Endothelial cell (in vitro differentiated cells): ENCODE results near the gene MICALL2. TPM values are rescaled to one million over a fixed set of nuclear protein-coding genes. Genes with fewer than 3 reads are reported as not detected.

Source experiments
- DNase-seq: peaks from one replicate; pipeline ENCODE4 v3.0.0; 2021; ENCODE audit warnings: low spot score
- H3K27ac Mint-ChIP-seq: one replicate; pipeline ENCODE4 v1.8.0; 2021; ENCODE audit warnings: mixed read lengths, inconsistent platforms; ENCODE audit not compliant: unreplicated experiment
- H3K27me3 Mint-ChIP-seq: one replicate; pipeline ENCODE4 v1.8.0; 2021; ENCODE audit warnings: mild to moderate bottlenecking, moderate library complexity, mixed read lengths, inconsistent platforms; ENCODE audit not compliant: unreplicated experiment
- H3K36me3 Mint-ChIP-seq: one replicate; pipeline ENCODE4 v1.8.0; 2021; ENCODE audit warnings: mild to moderate bottlenecking, low read depth, mixed read lengths, inconsistent platforms; ENCODE audit not compliant: unreplicated experiment
- H3K4me1 Mint-ChIP-seq: one replicate; pipeline ENCODE4 v1.8.0; 2021; ENCODE audit warnings: mild to moderate bottlenecking, mixed read lengths, inconsistent platforms; ENCODE audit not compliant: unreplicated experiment
- H3K4me3 Mint-ChIP-seq: one replicate; pipeline ENCODE4 v1.8.0; 2021; ENCODE audit warnings: mild to moderate bottlenecking, mixed read lengths, inconsistent platforms; ENCODE audit not compliant: unreplicated experiment
- H3K9me3 Mint-ChIP-seq: one replicate; pipeline ENCODE4 v1.8.0; 2021; ENCODE audit warnings: mixed read lengths, inconsistent platforms; ENCODE audit not compliant: unreplicated experiment
- total RNA-seq: library from RNA; stranded (reverse); fragmentation: NEBNext Ultra II Directional; extraction: Animal tissue kit (Norgen Biotek cat#: 25700); gene quantifications from one replicate; pipeline ENCODE4 v1.2.1, GENCODE V29; 2021; ENCODE audit not compliant: unreplicated experiment
- TF ChIP-seq, protein P1 (sequence below): fragments of 200-600 bp; sonication (generic); IDR thresholded peaks from one replicate; pipeline ENCODE4 v1.5.0; 2021; ENCODE audit warnings: antibody characterized with exemption; ENCODE audit not compliant: unreplicated experiment

MICALL2 gene
- total RNA-seq, 1 donor from 2014 or later = 25.0 TPM

DNA sequence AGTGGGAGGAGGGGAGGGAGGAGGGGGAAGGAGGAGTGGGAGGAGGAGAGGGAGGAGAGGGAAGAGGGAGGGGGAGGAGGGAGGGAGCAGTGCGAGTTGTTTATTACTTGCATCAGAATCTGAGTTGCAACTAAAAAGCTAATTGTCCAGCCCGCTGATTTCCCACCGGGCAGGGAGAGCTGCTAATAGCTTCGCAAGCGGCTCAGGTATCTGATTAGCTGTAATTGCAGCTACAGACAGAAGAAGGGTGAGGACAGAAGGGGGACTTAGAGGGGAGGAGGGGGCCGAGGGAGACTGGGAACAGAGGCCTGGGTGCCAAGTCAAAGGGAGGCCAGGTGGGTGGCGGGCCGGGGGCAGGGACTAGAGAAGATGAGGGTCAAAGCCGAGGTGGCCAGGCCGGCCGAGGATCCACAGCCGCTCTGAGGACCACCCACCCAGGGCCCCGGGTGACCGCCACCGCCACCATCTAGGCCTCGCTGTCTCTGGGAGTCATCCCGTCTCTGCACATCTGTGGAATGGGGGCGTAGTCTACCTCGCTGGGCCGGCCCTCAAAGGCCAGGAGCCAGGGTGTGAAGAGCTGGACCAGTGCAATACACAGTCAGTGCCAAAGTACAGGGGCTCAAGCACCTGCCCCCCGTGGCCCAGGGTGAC, 54.2 kb downstream of the MICALL2 start:
- Mint-ChIP-seq H3K27me3 (peaks cover 8% of the 10 kb centered on the region), H3K36me3 (peaks cover 4% of the 10 kb centered on the region), H3K4me3 (no peak overlapping the region), H3K9me3 (no peaks in the 10 kb centered on the region), H3K27ac (no peak overlapping the region), H3K4me1 (peaks cover 5% of the 10 kb centered on the region)
- no peak for DNase-seq
- TF ChIP-seq, protein P1, sequence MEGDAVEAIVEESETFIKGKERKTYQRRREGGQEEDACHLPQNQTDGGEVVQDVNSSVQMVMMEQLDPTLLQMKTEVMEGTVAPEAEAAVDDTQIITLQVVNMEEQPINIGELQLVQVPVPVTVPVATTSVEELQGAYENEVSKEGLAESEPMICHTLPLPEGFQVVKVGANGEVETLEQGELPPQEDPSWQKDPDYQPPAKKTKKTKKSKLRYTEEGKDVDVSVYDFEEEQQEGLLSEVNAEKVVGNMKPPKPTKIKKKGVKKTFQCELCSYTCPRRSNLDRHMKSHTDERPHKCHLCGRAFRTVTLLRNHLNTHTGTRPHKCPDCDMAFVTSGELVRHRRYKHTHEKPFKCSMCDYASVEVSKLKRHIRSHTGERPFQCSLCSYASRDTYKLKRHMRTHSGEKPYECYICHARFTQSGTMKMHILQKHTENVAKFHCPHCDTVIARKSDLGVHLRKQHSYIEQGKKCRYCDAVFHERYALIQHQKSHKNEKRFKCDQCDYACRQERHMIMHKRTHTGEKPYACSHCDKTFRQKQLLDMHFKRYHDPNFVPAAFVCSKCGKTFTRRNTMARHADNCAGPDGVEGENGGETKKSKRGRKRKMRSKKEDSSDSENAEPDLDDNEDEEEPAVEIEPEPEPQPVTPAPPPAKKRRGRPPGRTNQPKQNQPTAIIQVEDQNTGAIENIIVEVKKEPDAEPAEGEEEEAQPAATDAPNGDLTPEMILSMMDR = no peak

DNA sequence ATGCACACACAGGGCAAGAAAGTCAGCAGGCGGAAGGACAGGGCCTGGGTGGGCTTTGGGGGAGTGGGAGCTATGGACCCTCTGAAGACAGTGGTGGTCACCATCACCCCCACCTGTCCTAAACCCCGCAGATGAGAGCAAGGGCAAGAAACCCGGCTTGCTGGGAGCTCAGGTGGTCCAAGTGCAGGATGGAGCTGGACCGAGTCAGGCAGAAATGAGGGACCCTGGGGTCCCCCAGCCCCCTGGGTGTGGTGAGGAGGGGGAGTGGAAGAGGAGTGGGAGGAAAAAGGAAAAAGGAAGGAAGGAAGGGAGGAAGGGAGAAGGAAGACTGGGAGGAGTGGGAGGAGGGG, 54.8 kb downstream of the MICALL2 start:
- Mint-ChIP-seq H3K27ac (no peak overlapping the region), H3K27me3 (peaks cover 6% of the 10 kb centered on the region), H3K4me1 (peaks cover 5% of the 10 kb centered on the region), H3K36me3 (peaks cover 4% of the 10 kb centered on the region), H3K9me3 (no peaks in the 10 kb centered on the region), H3K4me3 (peak overlapping the region; percentile 87)
- DNase-seq = no peak
- TF ChIP-seq, protein P1 = no peak

DNA sequence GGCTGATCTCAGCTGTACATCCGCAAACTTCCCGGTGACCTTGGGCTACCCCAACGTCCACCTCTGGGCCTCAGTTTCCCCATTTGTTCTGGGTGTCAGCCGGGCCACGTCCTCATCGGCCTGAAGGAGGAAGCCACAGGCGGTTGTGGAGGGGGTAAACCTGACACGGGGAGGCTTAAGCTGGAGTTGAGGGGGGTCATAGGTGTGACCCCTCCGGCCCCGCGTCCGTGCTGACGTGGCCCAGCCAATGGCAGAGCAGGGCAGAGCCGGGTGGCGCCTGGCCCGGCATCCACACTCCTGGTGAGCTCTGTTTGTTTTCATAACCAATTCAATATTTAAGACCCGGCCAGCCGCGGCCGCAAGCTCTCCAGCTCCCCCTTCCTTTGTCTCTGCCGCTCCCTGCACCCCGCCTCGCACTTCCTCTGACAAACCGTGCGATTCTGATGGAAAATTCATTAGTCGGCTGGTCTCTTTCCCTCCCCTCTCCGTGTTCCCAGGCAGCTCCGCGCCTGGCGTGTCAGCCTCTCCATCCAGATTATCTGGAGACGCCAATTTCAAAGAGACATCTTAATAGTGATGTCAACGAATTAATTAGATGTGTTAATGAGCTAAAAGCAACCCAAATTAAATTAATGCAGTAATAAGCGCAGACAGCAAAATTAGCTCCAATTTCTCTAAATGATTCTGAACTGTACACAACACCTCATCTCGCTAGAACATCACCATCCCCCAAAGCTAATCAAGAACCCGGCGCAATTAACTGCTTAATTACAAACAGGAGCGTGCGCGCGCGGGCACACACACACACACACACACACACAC, 55.4 kb downstream of the MICALL2 start:
- TF ChIP-seq, protein P1 = no peak
- H3K4me1 Mint-ChIP-seq = peaks cover 5% of the 10 kb centered on the region
- peaks cover 6% of the 10 kb centered on the region for H3K27me3 Mint-ChIP-seq
- H3K9me3 Mint-ChIP-seq = no peaks in the 10 kb centered on the region
- peak overlapping the region; percentile 87 for H3K4me3 Mint-ChIP-seq
- H3K36me3 Mint-ChIP-seq = peaks cover 4% of the 10 kb centered on the region
- DNase-seq = no peak
- H3K27ac Mint-ChIP-seq = no peak overlapping the region

DNA sequence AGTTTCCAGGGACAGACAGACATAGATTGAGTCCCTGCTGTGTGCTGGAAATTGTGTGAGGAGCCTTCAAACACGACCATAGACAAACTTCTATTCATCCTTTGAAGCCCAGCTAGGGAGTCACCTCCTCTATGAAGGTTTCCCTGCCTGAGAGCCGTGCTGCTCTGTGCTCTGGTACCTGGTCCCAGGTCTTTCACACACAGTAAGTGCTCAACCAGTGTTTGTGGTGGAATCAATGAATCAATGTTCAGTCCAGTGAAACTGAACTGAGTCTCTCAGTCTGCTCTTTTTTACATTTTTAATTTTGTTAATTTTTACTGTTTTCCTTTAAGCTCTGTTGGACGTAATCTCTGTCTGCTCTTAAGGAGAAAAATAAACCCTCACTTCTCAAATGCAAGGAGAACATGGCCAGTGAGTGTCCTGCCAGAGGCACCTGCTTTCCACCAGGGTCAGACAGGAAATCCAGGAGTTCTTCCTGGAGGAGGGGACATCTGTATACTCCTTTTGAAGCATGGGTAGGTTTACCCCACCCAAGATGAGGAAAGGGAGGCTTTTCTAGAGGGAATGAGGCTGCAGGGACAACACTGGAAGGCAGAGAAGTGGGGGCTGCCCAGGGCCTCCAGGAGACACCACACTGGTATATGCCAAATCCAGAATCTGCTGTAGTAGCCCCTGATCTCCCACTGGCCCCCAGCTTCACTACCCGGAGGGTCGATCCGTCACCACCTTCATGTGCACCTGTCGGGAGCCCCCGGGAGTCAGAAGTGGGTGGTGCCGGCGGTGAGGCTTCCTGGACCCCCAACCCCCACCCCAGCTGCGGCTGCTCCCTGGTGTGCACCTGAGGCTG, 56.3 kb downstream of the MICALL2 start:
- Mint-ChIP-seq H3K27ac (no peak overlapping the region), H3K36me3 (peaks cover 4% of the 10 kb centered on the region), H3K4me3 (no peak overlapping the region), H3K4me1 (peaks cover 5% of the 10 kb centered on the region), H3K9me3 (no peaks in the 10 kb centered on the region), H3K27me3 (peaks cover 6% of the 10 kb centered on the region)
- no peak for DNase-seq
- TF ChIP-seq, protein P1 = no peak
